CD8-positive, alpha-beta memory T cell (primary cell): ENCODE data around the gene RBM47. TPM values are rescaled to one million over a fixed set of nuclear protein-coding genes. Genes with fewer than 3 reads are reported as not detected.

Experiments
- CTCF ChIA-PET: fragments of 350-600 bp; sonication (Branson Sonifier 250); formaldehyde crosslinking; loops from one replicate; lab custom pipeline; 2021; ENCODE audit warnings: antibody characterized with exemption; lab: Charles Lee
- POLR2A ChIA-PET: fragments of 350-600 bp; sonication (Branson Sonifier 250); formaldehyde crosslinking; loops from one replicate; lab custom pipeline; 2021; ENCODE audit warnings: antibody characterized with exemption; lab: Charles Lee
- DNase-seq, 5 donors: peaks; one replicate each; pipeline versions ENCODE4 v3.0.0 to v3.0.0-alpha.2; 2020 to 2022; ENCODE audit warnings: mixed read lengths in 1 of 5
- H3K27ac ChIP-seq: one replicate; pipeline ENCODE4 v1.7.0; 2013; ENCODE audit warnings: low read depth, mild to moderate bottlenecking, low read length, moderate library complexity
- H3K27me3 ChIP-seq: 2 replicates; pipeline ENCODE4 v1.7.0; 2013; ENCODE audit warnings: low read length, mild to moderate bottlenecking; ENCODE audit not compliant: insufficient read depth, poor library complexity, severe bottlenecking
- H3K36me3 ChIP-seq: 2 replicates; pipeline ENCODE4 v1.7.0; 2013; ENCODE audit warnings: mild to moderate bottlenecking, low read length, moderate library complexity; ENCODE audit not compliant: insufficient read depth
- H3K4me1 ChIP-seq: 2 replicates; pipeline ENCODE4 v1.7.0; 2013; ENCODE audit warnings: mild to moderate bottlenecking, low read length, moderate library complexity; ENCODE audit not compliant: insufficient read depth
- H3K4me3 ChIP-seq: 2 replicates; pipeline ENCODE4 v1.7.0; 2013; ENCODE audit warnings: mild to moderate bottlenecking, low read length
- H3K9me3 ChIP-seq: 2 replicates; pipeline ENCODE4 v1.7.0; 2013; ENCODE audit warnings: mild to moderate bottlenecking, low read length
- H3K27ac Mint-ChIP-seq, 8 donors: one replicate each; pipeline ENCODE4 v1.8.0; 2020 to 2021; ENCODE audit warnings: mixed read lengths in 8 of 8, mild to moderate bottlenecking in 6 of 8, inconsistent platforms in 3 of 8, moderate library complexity in 3 of 8
- H3K27me3 Mint-ChIP-seq, 2 donors: one replicate each; pipeline ENCODE4 v1.8.0; 2020 to 2021; ENCODE audit warnings: mixed read lengths in 2 of 2, mild to moderate bottlenecking in 1 of 2, moderate library complexity in 1 of 2
- H3K36me3 Mint-ChIP-seq, 3 donors: one replicate each; pipeline ENCODE4 v1.8.0; 2020 to 2021; ENCODE audit warnings: mixed read lengths in 3 of 3, inconsistent platforms in 1 of 3, mild to moderate bottlenecking in 1 of 3
- H3K4me1 Mint-ChIP-seq, 3 donors: one replicate each; pipeline ENCODE4 v1.8.0; 2020 to 2021; ENCODE audit warnings: mixed read lengths in 3 of 3, inconsistent platforms in 1 of 3, mild to moderate bottlenecking in 1 of 3
- H3K4me3 Mint-ChIP-seq, 7 donors: one replicate each; pipeline ENCODE4 v1.8.0; 2020 to 2021; ENCODE audit warnings: mixed read lengths in 7 of 7, mild to moderate bottlenecking in 6 of 7, moderate library complexity in 4 of 7, inconsistent platforms in 2 of 7
- H3K9me3 Mint-ChIP-seq, 5 donors: one replicate each; pipeline ENCODE4 v1.8.0; 2020 to 2022; ENCODE audit warnings: mixed read lengths in 5 of 5, mild to moderate bottlenecking in 3 of 5, moderate library complexity in 2 of 5, inconsistent platforms in 1 of 5
- polyA plus RNA-seq: library from polyadenylated mRNA; unstranded; fragments of 300-500 nt; fragmentation: Illumina TruSeq; gene quantifications from one replicate; pipeline ENCODE4 v1.2.3, GENCODE V29; 2021
- total RNA-seq, 2 experiments: library from RNA; stranded (reverse); gene quantifications; one replicate each; pipeline ENCODE4 v1.2.3, GENCODE V29; 2021

The RBM47 gene
- total and polyA plus RNA-seq, 3 experiments from 2014 or later = 1.1 to 1.4 TPM; not detected in 1

GRCh38 chr4:40573593-40574311, 55.9 kb downstream of the RBM47 start:
- Mint-ChIP-seq H3K27ac (no peak overlapping the region), H3K4me1 (peaks cover 0 to 14% (median 6%) of the 10 kb centered on the region in 3 donors), H3K4me3 (no peak overlapping the region), H3K27me3 (peaks cover 9% of the 10 kb centered on the region in 2 donors), H3K36me3 (no peaks in the 10 kb centered on the region), H3K9me3 (no peaks in the 10 kb centered on the region)
- Histone ChIP-seq H3K27ac (no peak overlapping the region), H3K4me1 (no peaks in the 10 kb centered on the region), H3K27me3 (no peaks in the 10 kb centered on the region), H3K4me3 (no peak overlapping the region), H3K36me3 (no peaks in the 10 kb centered on the region), H3K9me3 (no peaks in the 10 kb centered on the region)
- DNase-seq = no peak
- CTCF ChIA-PET = no interaction called here
- POLR2A ChIA-PET = interaction anchor here (0.6 kb wide), 1 partner anchor 10 kb away, joined by 9 read pairs; no protein-coding TSS in a partner anchor

- Histone ChIP-seq H3K27ac (no peak overlapping the region), H3K9me3 (no peaks in the 10 kb centered on the region), H3K4me3 (no peak overlapping the region), H3K36me3 (no peaks in the 10 kb centered on the region), H3K4me1 (no peaks in the 10 kb centered on the region), H3K27me3 (no peaks in the 10 kb centered on the region)
- Mint-ChIP-seq H3K9me3 (no peaks in the 10 kb centered on the region), H3K27ac (no peak overlapping the region), H3K36me3 (no peaks in the 10 kb centered on the region), H3K4me1 (peaks cover 0 to 14% (median 6%) of the 10 kb centered on the region in 3 donors), H3K27me3 (peaks cover 9% of the 10 kb centered on the region in 2 donors), H3K4me3 (no peak overlapping the region)
- ChIA-PET CTCF (no interaction called here), POLR2A (no interaction called here)
- no peak for DNase-seq
Observed at GRCh38 chr4:40572692-40573310, 56.9 kb downstream of the RBM47 start.

GRCh38 chr4:40571208-40571607, 58.5 kb downstream of the RBM47 start:
- H3K36me3 Mint-ChIP-seq = no peaks in the 10 kb centered on the region
- H3K27ac Mint-ChIP-seq = no peak overlapping the region
- Histone ChIP-seq H3K9me3 (no peaks in the 10 kb centered on the region), H3K27me3 (no peaks in the 10 kb centered on the region), H3K36me3 (no peaks in the 10 kb centered on the region), H3K27ac (no peak overlapping the region), H3K4me1 (no peaks in the 10 kb centered on the region), H3K4me3 (no peak overlapping the region)
- no peak for DNase-seq
- peaks cover 0 to under 1% (median 0%) of the 10 kb centered on the region in 3 donors for H3K4me1 Mint-ChIP-seq
- peaks cover 9% of the 10 kb centered on the region in 2 donors for H3K27me3 Mint-ChIP-seq
- no peak overlapping the region for H3K4me3 Mint-ChIP-seq
- CTCF ChIA-PET = no interaction called here
- POLR2A ChIA-PET = no interaction called here
- H3K9me3 Mint-ChIP-seq = no peaks in the 10 kb centered on the region

- Histone ChIP-seq H3K4me1 (no peaks in the 10 kb centered on the region), H3K9me3 (no peaks in the 10 kb centered on the region), H3K36me3 (no peaks in the 10 kb centered on the region), H3K27ac (no peak overlapping the region), H3K27me3 (no peaks in the 10 kb centered on the region), H3K4me3 (no peak overlapping the region)
- no peaks in the 10 kb centered on the region for H3K36me3 Mint-ChIP-seq
- no peaks in the 10 kb centered on the region for H3K9me3 Mint-ChIP-seq
- POLR2A ChIA-PET = no interaction called here
- no peaks in the 10 kb centered on the region for H3K4me1 Mint-ChIP-seq
- no peak overlapping the region for H3K27ac Mint-ChIP-seq
- H3K27me3 Mint-ChIP-seq = peaks cover 9 to 13% of the 10 kb centered on the region in 2 donors
- DNase-seq = no peak
- no peak overlapping the region for H3K4me3 Mint-ChIP-seq
- CTCF ChIA-PET = no interaction called here
Observed at GRCh38 chr4:40570348-40571077, 59.2 kb downstream of the RBM47 start.

- no peaks in the 10 kb centered on the region for H3K4me1 ChIP-seq
- no peak for DNase-seq
- H3K27me3 Mint-ChIP-seq = peaks cover 8 to 18% of the 10 kb centered on the region in 2 donors
- ChIA-PET POLR2A (no interaction called here), CTCF (interaction anchor here (1.2 kb wide), 1 partner anchor 11 kb away, joined by 3 read pairs; no protein-coding TSS in a partner anchor)
- no peak overlapping the region for H3K27ac Mint-ChIP-seq
- H3K9me3 ChIP-seq = no peaks in the 10 kb centered on the region
- H3K4me3 Mint-ChIP-seq = no peak overlapping the region
- no peaks in the 10 kb centered on the region for H3K9me3 Mint-ChIP-seq
- H3K4me3 ChIP-seq = no peak overlapping the region
- no peaks in the 10 kb centered on the region for H3K36me3 Mint-ChIP-seq
- H3K4me1 Mint-ChIP-seq = no peaks in the 10 kb centered on the region
- no peak overlapping the region for H3K27ac ChIP-seq
- no peaks in the 10 kb centered on the region for H3K27me3 ChIP-seq
- H3K36me3 ChIP-seq = no peaks in the 10 kb centered on the region
Observed at GRCh38 chr4:40564815-40565483, 64.7 kb downstream of the RBM47 start.

- Mint-ChIP-seq H3K4me3 (no peak overlapping the region), H3K36me3 (no peaks in the 10 kb centered on the region), H3K27me3 (peaks cover 9 to 16% of the 10 kb centered on the region in 2 donors), H3K27ac (peak overlapping the region in 1 of 8 donors; percentile 14), H3K9me3 (no peaks in the 10 kb centered on the region), H3K4me1 (no peaks in the 10 kb centered on the region)
- Histone ChIP-seq H3K4me3 (no peak overlapping the region), H3K4me1 (no peaks in the 10 kb centered on the region), H3K27me3 (no peaks in the 10 kb centered on the region), H3K36me3 (no peaks in the 10 kb centered on the region), H3K9me3 (no peaks in the 10 kb centered on the region), H3K27ac (no peak overlapping the region)
- ChIA-PET POLR2A (no interaction called here), CTCF (interaction anchor here (1.2 kb wide), 1 partner anchor 10 kb away, joined by 3 read pairs; no protein-coding TSS in a partner anchor)
- DNase-seq = no peak
Observed at GRCh38 chr4:40564004-40564403, 65.7 kb downstream of the RBM47 start.

GRCh38 chr4:40563401-40563800, 66.3 kb downstream of the RBM47 start:
- ChIA-PET POLR2A (no interaction called here), CTCF (interaction anchor here (1.2 kb wide), 1 partner anchor 10 kb away, joined by 3 read pairs; no protein-coding TSS in a partner anchor)
- peaks cover 9 to 13% of the 10 kb centered on the region in 2 donors for H3K27me3 Mint-ChIP-seq
- no peaks in the 10 kb centered on the region for H3K4me1 Mint-ChIP-seq
- H3K27ac Mint-ChIP-seq = peak overlapping the region in 1 of 8 donors; percentile 17
- no peaks in the 10 kb centered on the region for H3K36me3 Mint-ChIP-seq
- H3K9me3 Mint-ChIP-seq = no peaks in the 10 kb centered on the region
- H3K4me3 Mint-ChIP-seq = no peak overlapping the region
- H3K4me3 ChIP-seq = no peak overlapping the region
- no peaks in the 10 kb centered on the region for H3K9me3 ChIP-seq
- no peaks in the 10 kb centered on the region for H3K27me3 ChIP-seq
- H3K36me3 ChIP-seq = no peaks in the 10 kb centered on the region
- no peaks in the 10 kb centered on the region for H3K4me1 ChIP-seq
- DNase-seq = no peak
- H3K27ac ChIP-seq = no peak overlapping the region
